OCI-LY3 (cell line): ENCODE measurements around the gene PCP4.

Source experiments
- EZH2phosphoT487 ChIP-seq: fragments of 200-600 bp; shearing (Covaris generic); IDR thresholded peaks from 2 replicates; pipeline ENCODE4 v1.6.1; 2018; ENCODE audit warnings: antibody characterized with exemption, mixed run types, low read depth
- TF ChIP-seq, protein P1 (sequence below): fragments of 200-600, 300-600 bp; sonication (generic); IDR thresholded peaks from 2 replicates; pipeline ENCODE4 v1.5.1; 2014; ENCODE audit warnings: antibody characterized with exemption, low read length, low read depth

DNA sequence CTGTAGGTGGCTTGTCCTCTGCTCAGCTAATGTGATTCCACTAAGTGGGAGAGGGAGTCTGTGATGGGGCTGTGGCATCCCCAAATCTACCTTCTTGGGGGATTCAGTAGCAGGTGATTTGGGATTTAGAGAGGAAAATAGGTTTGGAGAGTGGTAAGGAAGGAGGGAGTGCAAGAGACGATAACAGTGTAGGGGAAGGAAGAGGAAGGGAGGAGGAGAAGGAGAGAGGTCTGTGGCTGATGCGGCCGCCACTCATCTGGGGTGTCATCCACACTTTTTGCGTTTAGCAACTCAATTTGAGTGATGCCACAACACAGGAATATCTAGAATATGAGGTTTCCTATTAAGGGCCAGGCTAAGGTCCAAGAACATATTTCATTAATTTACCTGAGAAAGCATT lies 23.8 kb upstream of the PCP4 start:
- TF ChIP-seq, protein P1, sequence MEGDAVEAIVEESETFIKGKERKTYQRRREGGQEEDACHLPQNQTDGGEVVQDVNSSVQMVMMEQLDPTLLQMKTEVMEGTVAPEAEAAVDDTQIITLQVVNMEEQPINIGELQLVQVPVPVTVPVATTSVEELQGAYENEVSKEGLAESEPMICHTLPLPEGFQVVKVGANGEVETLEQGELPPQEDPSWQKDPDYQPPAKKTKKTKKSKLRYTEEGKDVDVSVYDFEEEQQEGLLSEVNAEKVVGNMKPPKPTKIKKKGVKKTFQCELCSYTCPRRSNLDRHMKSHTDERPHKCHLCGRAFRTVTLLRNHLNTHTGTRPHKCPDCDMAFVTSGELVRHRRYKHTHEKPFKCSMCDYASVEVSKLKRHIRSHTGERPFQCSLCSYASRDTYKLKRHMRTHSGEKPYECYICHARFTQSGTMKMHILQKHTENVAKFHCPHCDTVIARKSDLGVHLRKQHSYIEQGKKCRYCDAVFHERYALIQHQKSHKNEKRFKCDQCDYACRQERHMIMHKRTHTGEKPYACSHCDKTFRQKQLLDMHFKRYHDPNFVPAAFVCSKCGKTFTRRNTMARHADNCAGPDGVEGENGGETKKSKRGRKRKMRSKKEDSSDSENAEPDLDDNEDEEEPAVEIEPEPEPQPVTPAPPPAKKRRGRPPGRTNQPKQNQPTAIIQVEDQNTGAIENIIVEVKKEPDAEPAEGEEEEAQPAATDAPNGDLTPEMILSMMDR: no peak
- TF ChIP-seq EZH2phosphoT487: no peak
